PFSK-1 (cell line): ENCODE measurements around the gene SETBP1.

ENCODE experiments used
- FOXP2 ChIP-seq: optimal IDR thresholded peaks from 2 replicates; pipeline ENCODE3; 2011; ENCODE audit warnings: borderline replicate concordance, control low read depth, inconsistent platforms; ENCODE audit not compliant: insufficient read depth; ENCODE audit errors: extremely low read length, extremely low read depth
- POLR2AphosphoS5 ChIP-seq: IDR thresholded peaks from 2 replicates; pipeline ENCODE4 v1.6.1; 2012; ENCODE audit warnings: low read depth, mild to moderate bottlenecking, control low read depth, low read length, moderate library complexity
- REST ChIP-seq, 2 experiments: IDR thresholded peaks; 2 replicates each; pipeline versions ENCODE4 v1.6.1 to v1.8.0; 2011 to 2012; ENCODE audit warnings: low read depth in 2 of 2, low read length in 2 of 2, control low read depth in 1 of 2, inconsistent platforms in 1 of 2, mild to moderate bottlenecking in 1 of 2, moderate library complexity in 1 of 2; ENCODE audit not compliant: insufficient read depth in 1 of 2
- SIN3A ChIP-seq: IDR thresholded peaks from 2 replicates; pipeline ENCODE4 v1.6.1; 2012; ENCODE audit warnings: mild to moderate bottlenecking, low read length, moderate library complexity, borderline replicate concordance; ENCODE audit not compliant: insufficient read depth
- TAF1 ChIP-seq: IDR thresholded peaks from 2 replicates; pipeline ENCODE4 v1.6.1; 2012; ENCODE audit warnings: low read length, control low read depth, borderline replicate concordance; ENCODE audit not compliant: insufficient read depth

Gene SETBP1

GRCh38 chr18:44774191-44774590 lies 93.5 kb downstream of the SETBP1 start:
- TF ChIP-seq FOXP2 (no peak), REST (IDR thresholded peaks at IDR 0.05; ENCODE audit: insufficient read depth in 1 of 2, low read depth in 2 of 2, low read length in 2 of 2) (no peak), SIN3A (no peak)

GRCh38 chr18:44777457-44778192 lies 96.9 kb downstream of the SETBP1 start:
- TF ChIP-seq POLR2AphosphoS5, result no peak
- TF ChIP-seq SIN3A, result no peak
- TF ChIP-seq REST (IDR thresholded peaks at IDR 0.05; ENCODE audit: insufficient read depth in 1 of 2, low read depth in 2 of 2, low read length in 2 of 2), result no peak
- no peak for TF ChIP-seq FOXP2
- TF ChIP-seq TAF1, result no peak

- no peak for TF ChIP-seq REST (IDR thresholded peaks at IDR 0.05; ENCODE audit: insufficient read depth in 1 of 2, low read depth in 2 of 2, low read length in 2 of 2)
- no peak for TF ChIP-seq POLR2AphosphoS5
- TF ChIP-seq TAF1, result no peak
- no peak for TF ChIP-seq SIN3A
- no peak for TF ChIP-seq FOXP2
Observed at GRCh38 chr18:44778788-44779187, 98.1 kb downstream of the SETBP1 start.

GRCh38 chr18:44779753-44780292 lies 99.1 kb downstream of the SETBP1 start:
- TF ChIP-seq TAF1 (no peak), REST (IDR thresholded peaks at IDR 0.05; ENCODE audit: insufficient read depth in 1 of 2, low read depth in 2 of 2, low read length in 2 of 2) (no peak), POLR2AphosphoS5 (no peak), SIN3A (no peak), FOXP2 (no peak)

GRCh38 chr18:44781886-44782285 lies 101.2 kb downstream of the SETBP1 start:
- TF ChIP-seq POLR2AphosphoS5 (no peak), TAF1 (no peak), FOXP2 (no peak), SIN3A (no peak), REST (IDR thresholded peaks at IDR 0.05; ENCODE audit: insufficient read depth in 1 of 2, low read depth in 2 of 2, low read length in 2 of 2) (no peak)
